Spinal cord (tissue), 10 donors: Measurements from ENCODE around the gene UACA. TPM values are rescaled to one million over a fixed set of nuclear protein-coding genes. Genes with fewer than 3 reads are reported as not detected.
"Not testable (repeated sequence)": the region's sequence is repeated elsewhere in the genome, so short reads cannot be mapped to it uniquely, and the experiment has no call there.

Experiments used
- DNase-seq, 6 donors: peaks; one replicate each; pipeline versions ENCODE4 v3.0.0 to v3.0.0-alpha.2; 2013 to 2015; ENCODE audit warnings: low spot score in 6 of 6, low read depth in 4 of 6
- H3K27ac ChIP-seq: one replicate; pipeline ENCODE4 v1.5.1; 2013; ENCODE audit warnings: low read depth, low read length, control low read depth
- H3K27me3 ChIP-seq: one replicate; pipeline ENCODE4 v1.6.1; 2013; ENCODE audit warnings: low read length; ENCODE audit not compliant: control insufficient read depth, insufficient read depth
- H3K36me3 ChIP-seq: one replicate; pipeline ENCODE4 v1.6.1; 2013; ENCODE audit warnings: low read length; ENCODE audit not compliant: control insufficient read depth, insufficient read depth
- H3K4me1 ChIP-seq: one replicate; pipeline ENCODE4 v1.6.1; 2013; ENCODE audit warnings: low read length; ENCODE audit not compliant: control insufficient read depth, insufficient read depth
- H3K4me3 ChIP-seq: one replicate; pipeline ENCODE4 v1.5.1; 2013; ENCODE audit warnings: low read depth, low read length, control low read depth
- H3K9me3 ChIP-seq: one replicate; pipeline ENCODE4 v1.6.1; 2013; ENCODE audit warnings: low read length; ENCODE audit not compliant: control insufficient read depth, insufficient read depth
- WGBS: methylation state at CpG from one replicate; pipeline ENCODE4 v1.1.5; 2013; ENCODE audit warnings: missing lambda C conversion rate; ENCODE audit not compliant: insufficient coverage; 5-methylcytosine and 5-hydroxymethylcytosine counted together
- polyA plus RNA-seq, 2 donors: library from polyadenylated mRNA; unstranded; fragments of 120-200 nt; gene quantifications; one replicate each; pipeline ENCODE4 v1.2.1, GENCODE V29; 2013; ENCODE audit not compliant: insufficient read length in 2 of 2
- total RNA-seq, 2 donors: library from RNA; depleted of rRNA in 1 of 2; stranded (reverse); fragments of 120-200 nt in 1 of 2; fragments of >200 nt in 1 of 2; gene quantifications; one replicate each; pipeline versions ENCODE4 v1.2.3 to v1.2.4, GENCODE V29; 2013 to 2014
- donor health status: healthy.

UACA gene
- total and polyA plus RNA-seq, 4 donors = 50.8 to 188 (median 87.2) TPM

- DNase-seq = no peak
- H3K27me3 ChIP-seq = peaks cover 4% of the 10 kb centered on the region
- H3K27ac ChIP-seq = no peak overlapping the region
- no peaks in the 10 kb centered on the region for H3K36me3 ChIP-seq
- H3K4me3 ChIP-seq = no peak overlapping the region
- peaks cover 4% of the 10 kb centered on the region for H3K4me1 ChIP-seq
- WGBS = no CpG with 5 or more reads among the region's 1 CpG
- no peaks in the 10 kb centered on the region for H3K9me3 ChIP-seq
Measured at GRCh38 chr15:70757627-70758026, 5.7 kb downstream of the UACA start.

GRCh38 chr15:70754862-70755261, 8.5 kb downstream of the UACA start:
- no peak for DNase-seq
- Histone ChIP-seq H3K9me3 (no peaks in the 10 kb centered on the region), H3K4me3 (no peak overlapping the region), H3K27ac (no peak overlapping the region), H3K27me3 (no peaks in the 10 kb centered on the region), H3K36me3 (no peaks in the 10 kb centered on the region), H3K4me1 (peaks cover 3% of the 10 kb centered on the region)
- WGBS = no CpG with 5 or more reads among the region's 2 CpGs

GRCh38 chr15:70753101-70753829, 10.1 kb downstream of the UACA start:
- H3K4me1 ChIP-seq = peaks cover 3% of the 10 kb centered on the region
- DNase-seq = no peak
- WGBS = no CpG with 5 or more reads among the region's 4 CpGs

GRCh38 chr15:70752193-70752635, 11.1 kb downstream of the UACA start:
- no peak overlapping the region for H3K27ac ChIP-seq
- no CpG with 5 or more reads among the region's 4 CpGs for WGBS
- H3K27me3 ChIP-seq = no peaks in the 10 kb centered on the region
- peak in 1 of 6 donors; percentile 56 for DNase-seq
- peaks cover 3% of the 10 kb centered on the region for H3K4me1 ChIP-seq
- H3K4me3 ChIP-seq = no peak overlapping the region
- H3K9me3 ChIP-seq = no peaks in the 10 kb centered on the region
- no peaks in the 10 kb centered on the region for H3K36me3 ChIP-seq

More at GRCh38 chr15:70753101-70753829, 10.1 kb downstream of the UACA start:
- Histone ChIP-seq H3K4me3 (no peak overlapping the region), H3K9me3 (no peaks in the 10 kb centered on the region), H3K36me3 (no peaks in the 10 kb centered on the region), H3K27ac (no peak overlapping the region), H3K27me3 (no peaks in the 10 kb centered on the region)

GRCh38 chr15:70750203-70750869, 13.0 kb downstream of the UACA start:
- peaks cover 3% of the 10 kb centered on the region for H3K4me1 ChIP-seq
- 92% methylated on average over 8 of the region's 8 CpGs for WGBS

GRCh38 chr15:70748281-70748747, 15.0 kb downstream of the UACA start:
- no peaks in the 10 kb centered on the region for H3K36me3 ChIP-seq
- H3K27me3 ChIP-seq = no peaks in the 10 kb centered on the region
- peak in 1 of 6 donors; percentile 16 for DNase-seq
- no peak overlapping the region for H3K27ac ChIP-seq
- no peaks in the 10 kb centered on the region for H3K9me3 ChIP-seq
- H3K4me1 ChIP-seq = peaks cover 3% of the 10 kb centered on the region
- WGBS = 54% methylated on average over 2 of the region's 3 CpGs
- H3K4me3 ChIP-seq = no peak overlapping the region

More at GRCh38 chr15:70750203-70750869, 13.0 kb downstream of the UACA start:
- DNase-seq = no peak
- no peaks in the 10 kb centered on the region for H3K9me3 ChIP-seq
- H3K4me3 ChIP-seq = no peak overlapping the region
- H3K27ac ChIP-seq = no peak overlapping the region
- no peaks in the 10 kb centered on the region for H3K36me3 ChIP-seq
- no peaks in the 10 kb centered on the region for H3K27me3 ChIP-seq

- not testable (repeated sequence) for DNase-seq, H3K4me3 ChIP-seq
Measured at GRCh38 chr15:70746598-70746997, 16.8 kb downstream of the UACA start.

GRCh38 chr15:70742928-70743327, 20.4 kb downstream of the UACA start:
- DNase-seq = no peak
- no peaks in the 10 kb centered on the region for H3K36me3 ChIP-seq
- no peaks in the 10 kb centered on the region for H3K4me1 ChIP-seq
- no peaks in the 10 kb centered on the region for H3K27me3 ChIP-seq
- no peak overlapping the region for H3K4me3 ChIP-seq
- H3K27ac ChIP-seq = no peak overlapping the region
- H3K9me3 ChIP-seq = no peaks in the 10 kb centered on the region
- WGBS = 100% methylated on average over 2 of the region's 3 CpGs

More at GRCh38 chr15:70746598-70746997, 16.8 kb downstream of the UACA start:
- H3K9me3 ChIP-seq, H3K27ac ChIP-seq, H3K27me3 ChIP-seq, H3K36me3 ChIP-seq, H3K4me1 ChIP-seq: not testable (repeated sequence)

GRCh38 chr15:70741677-70742293, 21.6 kb downstream of the UACA start:
- Histone ChIP-seq H3K4me3 (no peak overlapping the region), H3K4me1 (no peaks in the 10 kb centered on the region), H3K36me3 (no peaks in the 10 kb centered on the region), H3K9me3 (no peaks in the 10 kb centered on the region), H3K27me3 (no peaks in the 10 kb centered on the region), H3K27ac (no peak overlapping the region)
- DNase-seq = no peak
- WGBS = no CpG with 5 or more reads among the region's 2 CpGs
